HG03571 (cell line): ENCODE data around the gene OAF.
"Not testable (repeated sequence)": the region's sequence is repeated elsewhere in the genome, so short reads cannot be mapped to it uniquely, and the experiment has no call there.

Experiments
- ATAC-seq: cut with Tn5 transposase; IDR thresholded peaks from one replicate; pipeline ENCODE4 v1.9.1; 2021; ENCODE audit not compliant: unreplicated experiment

Gene OAF

GRCh38 chr11:120239713-120240640, 29.1 kb downstream of the OAF start, which contains the start of gene POU2F3:
Gene POU2F3 (plus strand): TSS chr11:120240140. CDS start chr11:120240344, 204 bp downstream.
- ATAC-seq = no peak

GRCh38 chr11:120240866-120241265, 30.0 kb downstream of the OAF start:
- no peak for ATAC-seq

- no peak for ATAC-seq
Observed at GRCh38 chr11:120241277-120241676, 30.4 kb downstream of the OAF start.

- ATAC-seq = no peak
Observed at GRCh38 chr11:120243221-120243620, 32.4 kb downstream of the OAF start.

DNA sequence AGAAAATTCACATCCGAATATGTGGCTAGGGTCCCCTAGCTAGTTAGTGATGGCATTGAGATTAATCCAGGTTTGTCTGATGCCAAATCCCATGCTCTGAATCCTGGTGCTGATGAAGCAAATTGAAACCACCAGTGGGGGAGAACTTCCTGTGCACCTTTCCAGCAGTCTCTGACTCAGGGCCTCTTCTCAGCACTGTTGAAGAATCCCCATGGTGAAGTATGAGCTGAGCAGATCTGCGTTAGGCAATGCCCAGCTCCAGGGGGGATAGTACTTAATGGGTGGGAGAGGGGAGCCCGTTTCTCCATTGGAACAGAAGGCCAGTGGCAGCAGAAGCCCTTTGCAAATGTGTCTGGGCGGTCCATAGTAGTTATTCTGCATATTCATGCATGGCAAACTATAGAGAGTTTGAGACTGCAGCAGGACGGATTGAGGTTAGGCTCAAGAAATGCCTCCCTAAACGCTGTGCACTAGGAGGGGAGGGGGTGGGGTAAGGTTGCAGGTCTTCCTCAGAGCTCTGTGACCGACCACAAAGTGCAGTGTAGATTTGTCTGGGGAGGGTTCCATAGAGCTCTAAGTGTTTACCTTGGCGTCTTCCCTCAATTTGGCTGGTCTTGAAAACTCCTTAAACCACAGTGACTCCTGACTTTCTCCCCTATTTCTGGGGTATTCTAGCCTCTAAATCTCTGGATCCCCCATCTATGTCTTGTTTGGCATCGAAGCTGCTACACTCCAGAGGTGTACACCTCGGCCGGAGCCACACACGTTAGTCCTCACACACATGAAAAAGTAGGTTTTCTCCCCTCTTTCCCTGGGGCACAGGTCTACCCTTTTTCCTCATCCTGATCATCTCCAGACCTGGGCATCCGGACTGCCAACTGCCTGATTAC, 33.9 kb downstream of the OAF start:
- ATAC-seq = no peak

DNA sequence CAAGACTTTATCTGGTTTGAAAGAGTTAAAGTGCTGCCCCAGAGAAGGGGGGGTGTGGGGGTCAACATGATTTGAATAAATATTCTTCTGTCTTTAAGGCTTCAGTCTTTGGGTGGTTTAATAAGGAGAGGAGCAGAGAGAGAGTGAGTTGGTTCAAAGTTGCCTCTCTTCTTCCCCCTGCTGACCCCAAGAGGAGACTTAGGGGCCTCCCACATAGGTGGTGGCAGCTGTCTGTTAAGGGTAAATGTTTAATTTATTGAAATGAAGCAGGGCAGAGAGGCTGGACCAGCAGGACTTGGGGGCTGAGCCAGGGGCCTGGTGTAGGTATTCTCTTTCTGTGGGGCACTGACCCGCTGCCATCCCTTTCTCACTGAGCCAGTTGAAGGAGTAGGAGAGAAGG, 34.6 kb downstream of the OAF start:
- ATAC-seq = no peak

GRCh38 chr11:120248551-120249278, 37.9 kb downstream of the OAF start:
- peak; percentile 79 for ATAC-seq

DNA sequence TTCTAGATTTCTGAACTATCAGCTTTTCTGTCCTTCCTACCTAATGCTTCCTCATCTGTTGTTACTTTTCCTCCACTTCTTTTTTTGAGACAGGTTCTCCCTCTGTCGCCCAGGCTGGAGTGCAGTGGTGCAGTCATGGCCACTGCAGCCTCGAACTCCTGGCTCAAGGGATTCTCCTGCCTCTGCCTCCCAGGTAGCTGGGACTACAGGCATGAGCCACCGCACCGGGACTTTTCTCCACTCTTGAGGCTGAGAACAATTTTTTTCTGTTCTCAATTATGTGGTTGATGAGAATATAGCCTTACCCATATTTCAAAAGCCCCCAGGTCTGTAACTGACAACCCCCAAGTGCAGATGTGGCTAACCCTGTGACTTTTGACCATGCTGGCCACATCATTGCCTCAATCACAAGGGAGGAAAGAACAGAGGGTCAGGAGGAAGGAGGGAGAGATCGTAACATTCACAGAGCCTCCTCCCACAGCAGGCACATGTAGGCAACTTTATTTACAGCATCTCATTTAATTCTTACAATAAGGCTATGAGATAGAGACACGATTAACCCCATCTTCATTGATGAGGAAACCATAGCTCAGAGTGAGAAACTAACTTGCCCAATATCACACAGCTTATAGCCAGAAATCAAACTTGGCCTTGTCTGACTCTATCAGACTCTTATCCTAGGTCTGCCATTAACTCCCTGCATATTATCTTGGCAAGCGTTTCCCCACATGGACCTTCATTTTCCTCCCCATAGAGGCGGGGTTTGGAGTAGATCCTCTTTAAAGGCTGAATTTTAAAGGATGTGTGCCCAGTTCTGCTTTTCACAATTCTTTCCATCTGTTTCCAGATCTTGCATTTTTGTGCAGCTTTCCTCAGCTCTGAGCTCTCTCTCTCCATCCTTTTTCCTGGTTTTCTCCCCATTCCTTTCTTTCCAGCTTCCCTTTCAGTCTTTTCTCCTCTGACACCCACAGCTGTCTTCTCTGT, 38.7 kb downstream of the OAF start:
- no peak for ATAC-seq

DNA sequence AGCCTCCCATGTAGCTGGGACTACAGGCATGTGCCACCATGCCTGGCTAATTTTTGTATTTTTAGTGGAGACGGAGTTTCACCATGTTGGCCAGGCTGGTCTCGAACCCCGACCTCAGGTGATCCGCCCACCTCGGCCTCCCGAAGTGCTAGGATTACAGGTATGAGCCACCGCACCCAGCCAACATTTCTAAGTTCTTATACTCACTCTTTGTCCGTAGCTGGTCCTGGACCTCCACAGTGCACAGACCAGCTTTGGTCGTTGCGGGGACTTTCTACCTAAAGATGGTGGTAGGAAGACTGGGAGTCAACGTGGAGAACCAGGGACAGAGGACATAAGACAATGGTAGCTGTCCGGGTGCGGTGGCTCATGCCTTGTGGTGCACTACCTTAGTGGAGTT, 42.5 kb downstream of the OAF start:
- not testable (repeated sequence) for ATAC-seq

- ATAC-seq = no peak
Observed at GRCh38 chr11:120254788-120255518, 44.1 kb downstream of the OAF start.

DNA sequence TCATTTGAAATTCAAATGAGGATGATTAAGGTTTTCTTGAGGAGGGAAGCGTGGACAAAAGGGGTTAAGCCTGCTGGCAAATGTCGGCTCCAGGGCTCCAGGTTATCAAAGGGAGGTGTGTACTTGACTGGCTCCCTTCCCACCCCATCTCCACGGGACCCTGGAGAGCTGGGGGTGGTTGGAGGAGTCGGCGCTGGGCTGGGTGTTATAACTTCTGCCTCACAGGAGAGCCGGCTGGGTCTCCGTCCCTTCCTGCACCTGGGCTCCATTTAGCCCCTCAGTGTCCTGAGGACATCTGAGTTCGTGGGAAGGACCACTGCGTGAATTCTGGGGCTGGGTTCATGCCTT, 44.7 kb downstream of the OAF start:
- ATAC-seq = no peak

DNA sequence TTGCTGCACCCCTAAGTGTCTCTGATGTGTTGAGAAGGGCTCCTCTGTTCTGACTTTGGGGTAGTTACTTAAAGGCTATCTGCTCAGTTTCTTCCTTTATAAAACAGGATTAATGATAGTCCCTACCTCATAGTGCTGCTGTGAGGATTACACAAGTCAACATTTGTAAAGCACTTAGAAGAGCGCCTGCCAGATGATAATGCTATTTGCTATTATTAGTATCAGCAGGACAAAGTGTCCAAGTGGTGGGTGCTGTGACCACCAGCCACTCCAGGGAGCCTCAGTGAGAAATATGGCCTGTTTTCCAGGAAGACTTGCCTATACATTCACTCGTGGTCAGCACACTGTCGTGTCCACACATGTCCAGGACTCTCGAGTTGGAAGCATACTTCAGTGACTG, 45.3 kb downstream of the OAF start:
- ATAC-seq = no peak

DNA sequence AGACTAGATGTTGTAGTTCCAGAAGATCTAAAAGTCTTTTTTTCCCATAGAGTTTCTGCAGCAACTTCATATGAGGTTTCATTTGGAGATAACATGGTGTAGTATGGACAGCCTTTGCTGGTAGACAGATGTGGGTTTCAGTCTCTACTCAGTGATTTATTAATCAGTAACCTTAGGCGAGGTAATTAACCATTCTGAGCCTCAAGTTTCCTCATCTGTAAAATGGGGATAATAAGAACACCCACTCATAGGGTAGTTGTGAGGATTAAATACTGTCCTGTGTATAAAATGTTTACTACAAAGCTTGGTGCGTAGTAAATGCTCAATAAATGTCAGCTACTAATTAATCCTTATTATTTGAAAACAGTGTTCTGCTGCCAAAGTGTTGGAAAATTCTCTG, 45.9 kb downstream of the OAF start:
- ATAC-seq = no peak

DNA sequence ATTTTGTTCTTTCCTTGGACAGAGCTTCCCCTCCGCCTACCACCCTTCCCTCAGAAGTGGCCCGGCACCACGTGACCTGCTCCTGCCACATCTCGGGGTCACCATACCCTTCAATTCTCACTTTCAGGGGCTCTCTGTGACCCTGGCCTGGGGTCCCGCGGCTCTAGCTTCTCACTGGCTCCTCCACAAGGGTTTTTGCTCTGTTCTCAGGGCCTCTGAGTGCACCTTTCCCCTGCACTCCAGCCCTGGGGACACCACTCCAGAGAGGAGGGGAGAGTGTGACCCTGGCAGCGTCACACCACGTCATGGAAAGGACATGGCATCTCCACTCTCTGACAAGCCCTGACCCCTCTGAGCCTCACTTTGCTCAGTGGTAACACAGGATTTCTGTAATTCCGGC, 46.5 kb downstream of the OAF start:
- ATAC-seq = no peak

DNA sequence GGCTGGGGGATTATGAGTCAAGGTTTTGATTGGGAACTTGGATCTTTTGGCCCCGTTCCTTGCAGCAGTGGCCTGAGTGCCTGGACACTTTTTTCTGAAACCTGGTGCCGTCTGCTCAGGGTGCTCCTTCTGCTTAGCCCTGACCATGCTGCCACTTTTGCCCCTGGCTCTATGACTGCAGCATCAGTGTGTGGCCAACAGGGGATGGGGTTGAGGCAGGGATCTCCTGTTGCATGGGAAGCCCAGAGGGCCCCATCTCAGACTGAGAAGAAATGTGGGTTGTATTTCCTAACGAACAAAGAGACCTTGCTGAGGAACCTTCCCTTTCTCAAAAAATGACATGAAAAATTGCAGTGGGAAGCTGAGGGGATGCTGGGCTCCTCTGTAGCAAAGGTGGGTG, 47.8 kb downstream of the OAF start:
- no peak for ATAC-seq

- ATAC-seq = no peak
Observed at GRCh38 chr11:120259241-120259640, 48.4 kb downstream of the OAF start.

DNA sequence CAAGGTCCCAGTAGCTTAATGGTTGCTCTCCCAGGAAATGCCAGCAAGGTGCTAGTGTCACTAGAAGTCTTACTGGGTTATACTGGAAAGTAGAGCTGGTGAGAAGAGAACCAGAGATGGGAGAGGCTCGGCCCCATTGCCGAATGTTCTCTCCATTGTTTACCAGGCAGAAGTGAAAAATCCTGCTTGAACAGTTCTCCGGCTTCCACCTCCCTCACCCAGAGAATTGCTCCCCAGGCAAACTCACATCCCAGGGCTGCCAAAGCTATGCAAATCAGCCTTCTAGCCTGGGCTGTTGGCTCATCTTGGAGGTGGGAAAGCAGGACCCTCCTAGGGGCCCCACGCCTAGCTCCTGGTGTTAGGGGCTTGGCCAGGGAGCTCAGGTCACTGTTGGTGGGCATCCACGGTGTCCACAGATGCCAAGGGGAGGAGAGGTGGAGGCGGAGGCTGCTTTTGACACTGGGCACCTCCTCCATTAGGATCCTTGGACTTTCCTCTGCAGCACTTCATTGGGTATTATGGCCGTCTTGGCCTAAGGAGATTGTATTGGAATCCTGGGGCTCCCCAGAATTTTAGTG, 49.2 kb downstream of the OAF start:
- ATAC-seq = no peak

DNA sequence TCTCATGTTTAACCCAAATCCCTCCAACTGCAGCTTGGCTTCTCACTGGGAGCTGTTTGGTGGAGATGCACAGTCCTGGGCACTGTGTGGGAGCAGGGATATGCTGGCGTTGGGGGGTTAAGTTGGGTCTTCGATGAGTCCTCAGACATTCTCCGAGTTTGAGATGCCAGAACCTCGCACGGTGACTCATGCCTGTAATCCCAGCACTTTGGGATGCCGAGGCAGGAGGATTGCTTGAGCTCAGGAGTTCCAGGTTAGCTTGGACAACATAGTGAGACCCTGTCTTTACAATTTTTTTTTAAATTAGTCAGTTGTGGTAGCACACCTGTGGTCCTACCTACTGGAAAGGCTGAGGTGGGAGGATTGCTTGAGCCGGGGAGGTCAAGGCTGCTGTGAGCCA, 49.8 kb downstream of the OAF start:
- no peak for ATAC-seq

DNA sequence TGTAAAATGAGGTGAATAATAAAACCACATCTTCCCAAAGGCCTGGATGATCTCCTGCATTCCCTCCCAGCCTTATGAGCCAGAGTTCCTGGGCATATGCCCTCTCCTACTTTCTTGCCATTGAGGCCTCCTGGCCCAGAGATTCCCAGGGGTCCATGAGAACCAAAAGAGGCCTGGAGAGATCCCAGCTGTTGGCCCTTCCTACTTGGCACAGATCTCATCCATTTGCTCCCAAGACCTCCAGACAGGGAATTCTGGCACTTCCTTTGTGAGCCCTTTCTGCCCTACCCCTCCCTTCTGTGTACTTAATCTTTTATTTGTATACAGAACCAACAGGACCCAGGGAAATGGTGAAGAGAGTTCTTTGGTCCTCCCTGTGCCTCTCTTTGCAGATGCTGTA, 50.5 kb downstream of the OAF start:
- no peak for ATAC-seq
